Spinal cord (tissue), 10 donors: Measurements from ENCODE around the gene MTUS2. TPM values are rescaled to one million over a fixed set of nuclear protein-coding genes. Genes with fewer than 3 reads are reported as not detected.

ENCODE experiments used
- DNase-seq, 6 donors: peaks; one replicate each; pipeline versions ENCODE4 v3.0.0 to v3.0.0-alpha.2; 2013 to 2015; ENCODE audit warnings: low spot score in 6 of 6, low read depth in 4 of 6
- H3K27ac ChIP-seq: one replicate; pipeline ENCODE4 v1.5.1; 2013; ENCODE audit warnings: low read depth, low read length, control low read depth
- H3K27me3 ChIP-seq: one replicate; pipeline ENCODE4 v1.6.1; 2013; ENCODE audit warnings: low read length; ENCODE audit not compliant: control insufficient read depth, insufficient read depth
- H3K36me3 ChIP-seq: one replicate; pipeline ENCODE4 v1.6.1; 2013; ENCODE audit warnings: low read length; ENCODE audit not compliant: control insufficient read depth, insufficient read depth
- H3K4me1 ChIP-seq: one replicate; pipeline ENCODE4 v1.6.1; 2013; ENCODE audit warnings: low read length; ENCODE audit not compliant: control insufficient read depth, insufficient read depth
- H3K4me3 ChIP-seq: one replicate; pipeline ENCODE4 v1.5.1; 2013; ENCODE audit warnings: low read depth, low read length, control low read depth
- H3K9me3 ChIP-seq: one replicate; pipeline ENCODE4 v1.6.1; 2013; ENCODE audit warnings: low read length; ENCODE audit not compliant: control insufficient read depth, insufficient read depth
- WGBS: methylation state at CpG from one replicate; pipeline ENCODE4 v1.1.5; 2013; ENCODE audit warnings: missing lambda C conversion rate; ENCODE audit not compliant: insufficient coverage; 5-methylcytosine and 5-hydroxymethylcytosine counted together
- polyA plus RNA-seq, 2 donors: library from polyadenylated mRNA; unstranded; fragments of 120-200 nt; gene quantifications; one replicate each; pipeline ENCODE4 v1.2.1, GENCODE V29; 2013; ENCODE audit not compliant: insufficient read length in 2 of 2
- total RNA-seq, 2 donors: library from RNA; depleted of rRNA in 1 of 2; stranded (reverse); fragments of 120-200 nt in 1 of 2; fragments of >200 nt in 1 of 2; gene quantifications; one replicate each; pipeline versions ENCODE4 v1.2.3 to v1.2.4, GENCODE V29; 2013 to 2014
- donor health status: healthy.

The MTUS2 gene
- total and polyA plus RNA-seq, 4 donors = 4.6 to 12.5 (median 10.1) TPM

DNA sequence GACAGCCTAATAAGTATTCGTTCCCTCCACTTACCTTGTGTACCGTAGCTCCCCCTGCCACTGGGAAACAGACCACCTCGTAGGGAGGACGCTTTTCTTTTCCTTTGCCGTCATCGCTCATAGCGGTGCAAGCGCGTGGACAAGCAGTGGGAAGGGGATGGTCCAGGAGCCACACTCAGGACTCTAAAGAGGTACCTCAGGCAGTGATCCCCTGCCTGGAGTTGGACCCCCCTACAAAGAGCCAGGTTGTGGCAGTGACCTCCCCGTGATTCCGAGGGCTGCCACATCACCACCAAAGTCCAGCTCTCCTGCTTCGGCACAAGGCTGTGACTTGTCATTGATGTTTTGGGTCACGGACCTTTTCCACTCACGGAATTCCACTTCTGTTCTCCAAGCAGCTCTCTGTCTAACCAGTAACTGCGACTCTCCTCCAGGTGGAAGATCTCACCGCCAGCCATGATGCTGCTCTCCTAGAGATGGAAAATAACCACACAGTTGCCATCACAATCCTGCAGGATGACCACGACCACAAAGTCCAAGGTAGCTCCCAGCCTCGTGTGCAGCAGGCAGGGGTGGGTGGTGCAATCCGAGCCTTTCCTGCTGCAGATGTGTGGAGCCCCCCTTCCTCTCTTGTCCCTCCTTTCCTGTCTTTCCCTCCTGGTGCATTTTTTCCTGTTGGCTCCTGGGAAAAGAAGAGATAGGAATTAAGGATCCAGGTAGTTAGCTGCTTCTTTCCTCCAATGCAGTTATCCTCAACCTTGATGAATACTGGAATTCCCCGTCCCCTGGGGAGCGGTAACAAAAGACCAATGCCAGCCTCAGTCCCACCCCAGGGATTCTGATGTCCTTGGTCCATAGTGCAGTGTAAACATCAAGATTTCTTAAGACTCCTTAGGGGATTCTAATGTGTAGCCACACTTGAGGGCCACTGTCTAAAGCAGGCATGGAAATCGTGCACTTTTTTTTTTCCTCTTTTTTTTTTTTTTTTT, 667.6 kb downstream of the MTUS2 start:
- WGBS = 95% methylated on average over 17 of the region's 22 CpGs

DNA sequence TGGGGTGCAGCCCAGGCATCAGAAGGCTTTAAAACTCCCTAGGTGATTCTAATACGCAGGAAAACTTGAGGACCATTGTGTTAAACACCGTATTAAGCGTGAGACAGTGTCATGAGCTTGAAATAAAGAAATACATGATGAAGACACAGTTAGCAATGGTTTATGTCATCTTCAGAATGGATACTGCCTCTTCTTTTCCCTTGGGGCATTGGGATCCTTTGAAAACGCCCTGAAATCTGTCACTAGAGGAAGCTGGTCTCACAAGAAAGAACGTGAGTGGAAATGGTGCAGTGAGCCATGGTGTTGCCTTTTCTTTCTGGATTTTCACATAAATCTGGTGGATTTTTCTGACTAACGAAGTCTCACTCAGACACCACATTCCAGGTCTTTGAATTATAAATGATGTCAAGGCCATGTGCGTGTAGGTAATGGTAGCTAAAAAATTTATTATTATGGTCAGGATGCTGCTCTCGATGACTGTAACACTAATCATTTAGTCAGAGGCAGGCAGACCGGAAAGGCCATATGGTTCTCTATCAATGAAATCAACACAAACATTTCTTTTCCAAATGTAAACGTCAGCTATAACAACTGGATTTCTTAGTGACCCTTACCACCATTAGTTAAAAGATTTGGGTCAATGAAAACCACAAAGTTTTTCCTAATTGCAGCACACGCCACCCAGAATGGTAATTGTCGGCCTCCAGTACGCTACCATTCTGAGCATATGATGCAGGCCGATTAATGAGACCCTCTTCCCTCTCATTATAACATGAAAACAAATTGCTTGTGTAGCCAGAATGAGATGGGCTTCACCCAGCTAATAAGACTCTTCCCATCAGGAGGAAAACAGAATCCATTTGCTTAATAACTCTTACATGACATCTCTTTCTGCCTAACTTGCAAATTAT, 669.8 kb downstream of the MTUS2 start:
- Histone ChIP-seq H3K9me3 (no peaks in the 10 kb centered on the region), H3K4me1 (peaks cover under 1% of the 10 kb centered on the region), H3K4me3 (no peak overlapping the region), H3K27me3 (no peaks in the 10 kb centered on the region), H3K36me3 (no peaks in the 10 kb centered on the region), H3K27ac (no peak overlapping the region)
- peak in 1 of 6 donors; percentile 49 for DNase-seq
- 61% methylated on average over 6 of the region's 14 CpGs for WGBS

More for the DNA sequence above, 667.6 kb downstream of the MTUS2 start:
- Histone ChIP-seq H3K9me3 (no peaks in the 10 kb centered on the region), H3K4me3 (no peak overlapping the region), H3K27ac (no peak overlapping the region), H3K27me3 (no peaks in the 10 kb centered on the region), H3K4me1 (peaks cover 20% of the 10 kb centered on the region), H3K36me3 (no peaks in the 10 kb centered on the region)
- DNase-seq = no peak

DNA sequence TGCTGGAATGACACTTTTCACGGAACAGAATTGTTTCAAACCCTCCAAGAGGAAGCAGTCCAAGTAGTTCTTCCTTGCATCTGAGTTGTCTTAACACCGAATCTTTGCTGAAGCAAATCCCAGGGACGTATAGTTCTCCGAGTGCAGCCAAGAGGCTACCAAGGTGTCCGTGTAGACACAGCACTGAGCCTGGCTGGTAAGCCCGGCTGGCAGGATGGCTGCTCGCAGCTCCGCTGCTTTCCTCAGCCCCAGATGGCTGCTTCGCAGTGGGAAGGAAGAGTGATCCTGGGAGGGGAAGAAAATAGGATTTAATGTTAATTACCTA, 670.4 kb downstream of the MTUS2 start:
- Histone ChIP-seq H3K4me3 (no peak overlapping the region), H3K36me3 (no peaks in the 10 kb centered on the region), H3K4me1 (no peaks in the 10 kb centered on the region), H3K27me3 (no peaks in the 10 kb centered on the region), H3K9me3 (no peaks in the 10 kb centered on the region), H3K27ac (no peak overlapping the region)
- DNase-seq = peak in 2 of 6 donors; percentile 62 to 74
- 76% methylated on average over 8 of the region's 9 CpGs for WGBS

DNA sequence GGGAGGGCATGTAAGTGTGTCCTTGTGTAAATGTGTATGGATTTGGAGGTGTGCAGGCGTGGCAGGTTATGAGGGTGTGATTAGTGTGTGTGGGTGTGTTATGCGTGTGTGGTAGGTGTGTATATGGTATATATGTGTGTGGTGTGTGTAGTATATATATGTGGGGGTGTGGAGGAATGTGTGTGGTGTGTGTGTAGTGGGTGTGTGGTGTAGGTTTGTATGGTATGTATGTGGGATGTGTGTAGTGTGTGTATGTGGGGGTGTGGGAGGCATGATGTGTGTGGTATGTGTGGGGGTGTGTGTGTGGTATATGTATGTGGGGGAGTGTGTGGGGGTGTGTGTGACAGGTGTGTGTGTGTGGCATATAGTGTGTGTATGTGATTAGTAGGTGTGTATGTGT, 671.1 kb downstream of the MTUS2 start:
- Histone ChIP-seq H3K36me3 (no peaks in the 10 kb centered on the region), H3K27me3 (no peaks in the 10 kb centered on the region), H3K27ac (no peak overlapping the region), H3K9me3 (no peaks in the 10 kb centered on the region), H3K4me1 (peaks cover 4% of the 10 kb centered on the region), H3K4me3 (no peak overlapping the region)
- DNase-seq = no peak
- WGBS = 100% methylated on average over 2 of the region's 2 CpGs

DNA sequence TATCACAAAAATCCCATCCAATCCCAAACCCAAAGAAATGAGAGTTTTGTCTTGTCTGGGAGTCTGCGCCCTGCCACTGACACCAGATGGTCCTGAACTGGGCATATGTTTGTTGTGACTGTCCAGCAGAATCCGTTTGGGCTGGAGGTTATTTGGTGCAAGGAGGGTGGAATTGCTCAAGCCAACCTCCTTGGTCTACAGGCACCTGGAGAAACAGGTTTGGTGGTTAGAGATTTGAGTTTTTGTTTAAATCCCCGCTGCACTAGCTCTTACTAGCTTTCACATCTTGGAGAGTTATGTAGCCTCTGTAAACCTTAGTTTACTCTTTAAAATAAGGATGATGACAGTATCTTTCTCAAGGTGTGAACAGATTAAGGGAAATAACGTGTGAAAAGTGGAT, 673.7 kb downstream of the MTUS2 start:
- Histone ChIP-seq H3K27ac (no peak overlapping the region), H3K4me3 (no peak overlapping the region), H3K9me3 (no peaks in the 10 kb centered on the region), H3K27me3 (no peaks in the 10 kb centered on the region), H3K36me3 (peaks cover 3% of the 10 kb centered on the region), H3K4me1 (peaks cover 21% of the 10 kb centered on the region)
- WGBS = 89% methylated on average over 2 of the region's 4 CpGs
- DNase-seq = no peak

DNA sequence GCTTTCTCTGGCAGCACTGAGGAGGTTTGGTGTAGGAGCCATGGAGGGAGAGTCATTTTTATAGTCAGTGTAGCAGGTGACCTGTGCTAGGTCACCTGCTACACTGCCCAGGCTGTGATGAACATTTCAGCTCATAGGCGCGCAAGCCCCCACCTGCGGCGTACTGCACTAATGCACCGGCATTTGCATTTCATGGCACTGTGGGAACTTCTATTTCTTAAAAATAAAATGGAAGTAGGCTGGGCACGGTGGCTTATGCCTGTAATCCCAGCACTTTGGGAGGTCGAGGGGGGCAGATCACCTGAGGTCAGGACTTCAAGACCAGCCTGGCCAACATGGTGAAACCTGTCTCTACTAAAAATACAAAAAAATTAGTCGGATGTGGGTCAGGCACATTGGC, 674.4 kb downstream of the MTUS2 start:
- no peak overlapping the region for H3K4me3 ChIP-seq
- DNase-seq = no peak
- H3K36me3 ChIP-seq = peaks cover 7% of the 10 kb centered on the region
- H3K27ac ChIP-seq = no peak overlapping the region
- no peaks in the 10 kb centered on the region for H3K9me3 ChIP-seq
- WGBS = 91% methylated on average over 8 of the region's 8 CpGs
- no peaks in the 10 kb centered on the region for H3K27me3 ChIP-seq
- peaks cover 21% of the 10 kb centered on the region for H3K4me1 ChIP-seq

DNA sequence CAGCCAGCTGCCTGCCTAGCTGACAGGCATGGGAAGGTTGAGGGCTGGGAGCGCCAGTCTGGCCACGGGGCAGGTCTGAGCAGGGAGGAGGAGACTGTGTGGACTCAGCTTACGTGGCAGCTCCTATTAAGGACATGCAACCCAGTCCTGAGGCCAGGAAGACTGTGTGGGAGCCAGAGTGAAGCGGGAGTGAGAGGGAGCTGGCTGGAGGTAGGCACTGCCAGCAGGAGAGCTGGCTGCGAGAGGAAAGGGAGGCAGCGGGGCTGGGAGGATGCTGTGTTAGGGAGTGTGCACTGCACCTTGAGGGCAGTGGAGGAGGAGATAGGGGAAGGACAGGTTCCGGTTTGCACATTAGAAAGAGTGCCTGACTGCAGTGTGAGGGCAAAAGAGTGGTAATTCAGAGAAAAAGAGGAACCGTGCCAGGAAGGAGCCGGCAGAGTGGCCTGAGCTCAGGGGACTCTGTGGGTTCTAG, 676.1 kb downstream of the MTUS2 start:
- H3K9me3 ChIP-seq = no peaks in the 10 kb centered on the region
- H3K4me1 ChIP-seq = peaks cover 25% of the 10 kb centered on the region
- H3K36me3 ChIP-seq = peaks cover 10% of the 10 kb centered on the region
- no peak overlapping the region for H3K27ac ChIP-seq
- WGBS = 72% methylated on average over 9 of the region's 9 CpGs
- H3K27me3 ChIP-seq = no peaks in the 10 kb centered on the region
- DNase-seq = no peak
- H3K4me3 ChIP-seq = no peak overlapping the region

DNA sequence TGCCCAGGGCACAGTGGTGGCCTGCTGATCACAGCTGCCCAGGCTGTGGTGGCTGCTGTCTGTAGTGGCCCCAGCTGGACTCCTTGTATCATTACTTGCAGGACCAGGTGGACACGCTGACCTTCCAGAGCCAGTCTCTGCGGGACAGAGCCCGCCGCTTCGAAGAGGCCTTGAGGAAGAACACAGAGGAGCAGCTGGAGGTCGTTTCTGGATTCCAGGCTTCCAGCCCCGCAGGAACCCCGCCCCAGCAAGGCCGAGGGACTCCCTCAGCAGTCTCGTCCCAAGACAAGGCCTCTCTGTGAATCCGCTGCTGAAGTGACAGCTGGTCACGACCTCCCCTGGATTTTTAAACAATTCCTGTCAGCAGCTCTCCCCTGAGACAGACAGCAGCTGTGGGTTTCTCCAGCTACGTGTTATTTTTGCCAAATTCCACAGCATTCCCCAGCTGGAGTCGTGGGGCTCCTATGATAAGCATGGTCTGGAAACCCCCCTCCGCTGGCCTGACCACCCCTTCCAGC, 677.1 kb downstream of the MTUS2 start:
- Histone ChIP-seq H3K27ac (no peak overlapping the region), H3K4me3 (no peak overlapping the region), H3K4me1 (peaks cover 25% of the 10 kb centered on the region), H3K27me3 (no peaks in the 10 kb centered on the region), H3K9me3 (no peaks in the 10 kb centered on the region), H3K36me3 (peaks cover 11% of the 10 kb centered on the region)
- 24% methylated on average over 15 of the region's 15 CpGs for WGBS
- DNase-seq = peak in 2 of 6 donors; percentile 67 to 75

DNA sequence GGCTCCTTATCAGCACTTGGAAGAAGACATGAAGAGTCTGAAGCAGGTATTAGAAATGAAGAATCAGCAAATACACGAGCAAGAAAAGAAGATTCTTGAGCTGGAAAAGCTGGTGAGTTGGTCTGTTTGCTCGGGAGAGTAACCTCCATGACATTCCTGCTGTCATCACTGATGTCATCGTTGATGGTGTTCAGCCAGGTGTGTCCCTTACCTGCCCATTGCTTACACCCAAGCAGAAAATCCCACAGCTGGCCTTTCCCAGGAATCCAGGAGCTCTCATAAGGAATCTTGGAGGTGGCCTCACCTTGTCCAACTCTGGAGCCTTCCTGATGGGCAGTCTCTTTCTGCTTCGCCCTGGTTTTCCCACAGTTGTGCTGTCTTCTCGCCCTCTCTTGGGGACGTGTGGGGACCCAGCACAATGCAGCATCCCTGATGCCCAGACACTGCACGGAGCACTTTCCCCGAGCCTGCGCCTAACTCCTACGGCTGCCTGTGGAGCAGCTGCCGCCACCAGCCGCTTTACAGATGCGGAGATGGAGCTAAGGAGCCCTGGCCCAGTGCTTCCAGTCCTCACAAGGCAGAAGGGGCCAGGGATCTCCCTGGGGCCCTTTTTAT, 678.4 kb downstream of the MTUS2 start:
- H3K27ac ChIP-seq = no peak overlapping the region
- peaks cover 32% of the 10 kb centered on the region for H3K4me1 ChIP-seq
- H3K27me3 ChIP-seq = no peaks in the 10 kb centered on the region
- 92% methylated on average over 13 of the region's 13 CpGs for WGBS
- no peak for DNase-seq
- no peaks in the 10 kb centered on the region for H3K9me3 ChIP-seq
- no peak overlapping the region for H3K4me3 ChIP-seq
- H3K36me3 ChIP-seq = peaks cover 18% of the 10 kb centered on the region
